ENCODE measurements around the gene CELA3A.
"Not testable (repeated sequence)": the region's sequence is repeated elsewhere in the genome, so short reads cannot be mapped to it uniquely, and the experiment has no call there.

Gene CELA3A

GRCh38 chr1:21961799-21962198, 39.7 kb upstream of the CELA3A start:
- H3K36me3 ChIP-seq (ENCODE audit: insufficient read depth, low read length) = no peaks in the 10 kb centered on the region
- no peak overlapping the region for H3K4me3 ChIP-seq (ENCODE audit: low read depth in 1 of 2, low read length in 2 of 2)
- peaks cover 3% of the 10 kb centered on the region; the same call in 1 of the 2 replicates for H4K20me1 ChIP-seq (ENCODE audit: insufficient read depth, low read length)
- H3K79me2 ChIP-seq (ENCODE audit: insufficient read depth, low read length) = no peaks in the 10 kb centered on the region
- H3K4me1 ChIP-seq (ENCODE audit: insufficient read depth, low read length) = no peaks in the 10 kb centered on the region
- H3K4me2 ChIP-seq (ENCODE audit: insufficient read depth, low read length) = no peak overlapping the region
- no peak overlapping the region for H3K27ac ChIP-seq (ENCODE audit: low read length)
- ATAC-seq (ENCODE audit: insufficient read depth, low read depth) (no peak), DNase-seq (no peak)
- no peak overlapping the region for H3K9ac ChIP-seq (ENCODE audit: low read depth, low read length)
- H3K9me3 ChIP-seq (ENCODE audit: insufficient read depth, low read length, severe bottlenecking) = no peaks in the 10 kb centered on the region
- no peaks in the 10 kb centered on the region for H3K27me3 ChIP-seq (ENCODE audit: insufficient read depth, low read length, poor library complexity)
- TF ChIP-seq CTCF (IDR thresholded peaks at IDR 0.05; ENCODE audit: borderline replicate concordance, extremely low read depth, low read length, poor library complexity, severe bottlenecking) (no peak), EZH2 (IDR thresholded peaks at IDR 0.05; ENCODE audit: borderline replicate concordance, low read depth, low read length, severe bottlenecking) (no peak)
- no peak overlapping the region for H2AFZ ChIP-seq (ENCODE audit: low read depth, low read length)

- Histone ChIP-seq H3K4me2 (ENCODE audit: insufficient read depth, low read length) (no peak overlapping the region), H3K4me3 (ENCODE audit: low read depth in 1 of 2, low read length in 2 of 2) (no peak overlapping the region), H3K27me3 (ENCODE audit: insufficient read depth, low read length, poor library complexity) (no peaks in the 10 kb centered on the region), H3K36me3 (ENCODE audit: insufficient read depth, low read length) (no peaks in the 10 kb centered on the region), H3K4me1 (ENCODE audit: insufficient read depth, low read length) (no peaks in the 10 kb centered on the region), H3K9ac (ENCODE audit: low read depth, low read length) (no peak overlapping the region), H3K79me2 (ENCODE audit: insufficient read depth, low read length) (no peaks in the 10 kb centered on the region), H2AFZ (ENCODE audit: low read depth, low read length) (no peak overlapping the region), H3K27ac (ENCODE audit: low read length) (no peak overlapping the region), H3K9me3 (ENCODE audit: insufficient read depth, low read length, severe bottlenecking) (no peaks in the 10 kb centered on the region), H4K20me1 (ENCODE audit: insufficient read depth, low read length) (no peaks in the 10 kb centered on the region)
- ATAC-seq (ENCODE audit: insufficient read depth, low read depth) (peak; percentile 77), DNase-seq (peak; percentile 70)
- TF ChIP-seq CTCF (IDR thresholded peaks at IDR 0.05; ENCODE audit: borderline replicate concordance, extremely low read depth, low read length, poor library complexity, severe bottlenecking) (peak; percentile 95), EZH2 (IDR thresholded peaks at IDR 0.05; ENCODE audit: borderline replicate concordance, low read depth, low read length, severe bottlenecking) (no peak)
Observed at GRCh38 chr1:21963477-21964217, 37.8 kb upstream of the CELA3A start.

GRCh38 chr1:21966247-21967000, 35.0 kb upstream of the CELA3A start:
- no peak for DNase-seq
- no peak overlapping the region for H3K4me3 ChIP-seq (ENCODE audit: low read depth in 1 of 2, low read length in 2 of 2)
- H4K20me1 ChIP-seq (ENCODE audit: insufficient read depth, low read length) = no peaks in the 10 kb centered on the region
- H3K4me2 ChIP-seq (ENCODE audit: insufficient read depth, low read length) = no peak overlapping the region
- TF ChIP-seq EZH2 (IDR thresholded peaks at IDR 0.05; ENCODE audit: borderline replicate concordance, low read depth, low read length, severe bottlenecking) (no peak), CTCF (IDR thresholded peaks at IDR 0.05; ENCODE audit: borderline replicate concordance, extremely low read depth, low read length, poor library complexity, severe bottlenecking) (no peak)
- no peaks in the 10 kb centered on the region for H3K36me3 ChIP-seq (ENCODE audit: insufficient read depth, low read length)
- H3K9me3 ChIP-seq (ENCODE audit: insufficient read depth, low read length, severe bottlenecking) = no peaks in the 10 kb centered on the region
- no peak for ATAC-seq (ENCODE audit: insufficient read depth, low read depth)
- no peak overlapping the region for H3K9ac ChIP-seq (ENCODE audit: low read depth, low read length)
- H3K27me3 ChIP-seq (ENCODE audit: insufficient read depth, low read length, poor library complexity) = no peaks in the 10 kb centered on the region
- no peak overlapping the region for H2AFZ ChIP-seq (ENCODE audit: low read depth, low read length)
- no peaks in the 10 kb centered on the region for H3K79me2 ChIP-seq (ENCODE audit: insufficient read depth, low read length)
- H3K27ac ChIP-seq (ENCODE audit: low read length) = no peak overlapping the region
- H3K4me1 ChIP-seq (ENCODE audit: insufficient read depth, low read length) = no peaks in the 10 kb centered on the region

GRCh38 chr1:21967216-21967615, 34.2 kb upstream of the CELA3A start:
- not testable (repeated sequence) for H2AFZ ChIP-seq (ENCODE audit: low read depth, low read length); H3K4me3 ChIP-seq (ENCODE audit: low read depth in 1 of 2, low read length in 2 of 2); ATAC-seq (ENCODE audit: insufficient read depth, low read depth); DNase-seq; H3K36me3 ChIP-seq (ENCODE audit: insufficient read depth, low read length); H3K9me3 ChIP-seq (ENCODE audit: insufficient read depth, low read length, severe bottlenecking); H4K20me1 ChIP-seq (ENCODE audit: insufficient read depth, low read length); H3K79me2 ChIP-seq (ENCODE audit: insufficient read depth, low read length); H3K4me2 ChIP-seq (ENCODE audit: insufficient read depth, low read length); H3K27ac ChIP-seq (ENCODE audit: low read length); H3K9ac ChIP-seq (ENCODE audit: low read depth, low read length); H3K27me3 ChIP-seq (ENCODE audit: insufficient read depth, low read length, poor library complexity); H3K4me1 ChIP-seq (ENCODE audit: insufficient read depth, low read length)

- H3K4me2 ChIP-seq (ENCODE audit: insufficient read depth, low read length); H3K9ac ChIP-seq (ENCODE audit: low read depth, low read length); H3K4me1 ChIP-seq (ENCODE audit: insufficient read depth, low read length); DNase-seq; H3K4me3 ChIP-seq (ENCODE audit: low read depth in 1 of 2, low read length in 2 of 2); H4K20me1 ChIP-seq (ENCODE audit: insufficient read depth, low read length); H3K36me3 ChIP-seq (ENCODE audit: insufficient read depth, low read length); ATAC-seq (ENCODE audit: insufficient read depth, low read depth); H3K27ac ChIP-seq (ENCODE audit: low read length); H3K9me3 ChIP-seq (ENCODE audit: insufficient read depth, low read length, severe bottlenecking); H3K27me3 ChIP-seq (ENCODE audit: insufficient read depth, low read length, poor library complexity); H3K79me2 ChIP-seq (ENCODE audit: insufficient read depth, low read length); H2AFZ ChIP-seq (ENCODE audit: low read depth, low read length): not testable (repeated sequence)
Observed at GRCh38 chr1:21969066-21969465, 32.4 kb upstream of the CELA3A start.
